WTC11 (cell line): ENCODE results near the gene KBTBD13. TPM values are rescaled to one million over a fixed set of nuclear protein-coding genes. Genes with fewer than 3 reads are reported as not detected.
A peak's percentile ranks its signal among the peaks of the same experiment; 100 is the strongest.

Experiments used
- ATAC-seq: fragments of 200-7000 bp; cut with Tn5 transposase; 2 replicates; pipeline ENCODE4 v1.10.0; 2021; ENCODE audit warnings: mild to moderate bottlenecking, moderate library complexity
- CTCF ChIA-PET: fragments of 300-600 bp; sonication (Branson Sonifier 250); formaldehyde crosslinking; loops from one replicate; lab custom pipeline; 2021; ENCODE audit warnings: antibody characterized with exemption; lab: Charles Lee
- POLR2A ChIA-PET: fragments of 350-600 bp; sonication (Branson Sonifier 250); formaldehyde crosslinking; loops from one replicate; lab custom pipeline; 2021; ENCODE audit warnings: antibody characterized with exemption; lab: Charles Lee
- DNase-seq: peaks from one replicate; pipeline ENCODE4 v3.0.0; 2021; ENCODE audit warnings: low spot score
- H3K27ac Mint-ChIP-seq: 2 replicates; pipeline ENCODE4 v1.8.0; 2021; ENCODE audit warnings: mixed read lengths
- H3K27me3 Mint-ChIP-seq: 2 replicates; pipeline ENCODE4 v1.8.0; 2021; ENCODE audit warnings: low read depth, mild to moderate bottlenecking, moderate library complexity, mixed read lengths
- H3K36me3 Mint-ChIP-seq: 2 replicates; pipeline ENCODE4 v1.8.0; 2021; ENCODE audit warnings: mixed read lengths
- H3K4me1 Mint-ChIP-seq: 2 replicates; pipeline ENCODE4 v1.8.0; 2022; ENCODE audit warnings: mixed read lengths
- H3K4me3 Mint-ChIP-seq: 2 replicates; pipeline ENCODE4 v1.8.0; 2021; ENCODE audit warnings: mild to moderate bottlenecking, moderate library complexity, mixed read lengths
- H3K9me3 Mint-ChIP-seq: 2 replicates; pipeline ENCODE4 v1.8.0; 2021; ENCODE audit warnings: mixed read lengths
- EMX1 ChIP-seq: fragments of 250-450 bp; sonication (Bioruptor Pico); IDR thresholded peaks from 2 replicates; pipeline ENCODE4 v1.8.0; 2021; ENCODE audit warnings: mild to moderate bottlenecking
- ESRRA ChIP-seq: sonication (generic); formaldehyde crosslinking; IDR thresholded peaks from 2 replicates; pipeline ENCODE4 v1.8.1; 2022; ENCODE audit warnings: mild to moderate bottlenecking, missing genetic modification reagents, borderline replicate concordance
- FOXK1 ChIP-seq: sonication (generic); formaldehyde crosslinking; IDR thresholded peaks from 2 replicates; pipeline ENCODE4 v1.8.0; 2022; ENCODE audit warnings: mild to moderate bottlenecking, moderate library complexity, missing genetic modification reagents
- FOXP1 ChIP-seq: sonication (generic); formaldehyde crosslinking; IDR thresholded peaks from 2 replicates; pipeline ENCODE4 v1.8.0; 2022; ENCODE audit warnings: missing genetic modification reagents, mild to moderate bottlenecking, moderate library complexity, borderline replicate concordance
- GRHL2 ChIP-seq: fragments of 250-450 bp; sonication (Bioruptor Pico); IDR thresholded peaks from 2 replicates; pipeline ENCODE4 v1.8.0; 2022; ENCODE audit warnings: mild to moderate bottlenecking, moderate library complexity; ENCODE audit not compliant: insufficient replicate concordance, severe bottlenecking
- GTF2I ChIP-seq: fragments of 250-450 bp; sonication (Bioruptor Pico); conservative IDR thresholded peaks from 2 replicates; pipeline ENCODE4 v1.4.0; 2021; ENCODE audit warnings: mild to moderate bottlenecking
- JAZF1 ChIP-seq: fragments of 250-450 bp; sonication (Bioruptor Pico); IDR thresholded peaks from 2 replicates; pipeline ENCODE4 v1.9.0; 2021; ENCODE audit warnings: moderate library complexity, mild to moderate bottlenecking, inconsistent platforms
- KAT7 ChIP-seq: sonication (generic); formaldehyde crosslinking; IDR thresholded peaks from 2 replicates; pipeline ENCODE4 v1.8.1; 2023; ENCODE audit warnings: missing genetic modification reagents, mild to moderate bottlenecking, borderline replicate concordance
- NFYB ChIP-seq: sonication (generic); formaldehyde crosslinking; conservative IDR thresholded peaks from 2 replicates; pipeline ENCODE4 v1.8.0; 2022; ENCODE audit warnings: low read depth, missing genetic modification reagents
- NR3C1 ChIP-seq: sonication (generic); formaldehyde crosslinking; conservative IDR thresholded peaks from 2 replicates; pipeline ENCODE4 v1.8.1; 2023; ENCODE audit warnings: low read depth, mild to moderate bottlenecking, missing genetic modification reagents
- RORB ChIP-seq: fragments of 250-450 bp; sonication (Bioruptor Pico); IDR thresholded peaks from 2 replicates; pipeline ENCODE4 v1.9.0; 2021; ENCODE audit warnings: mild to moderate bottlenecking
- SP1 ChIP-seq: sonication (generic); formaldehyde crosslinking; conservative IDR thresholded peaks from 2 replicates; pipeline ENCODE4 v1.8.1; 2022; ENCODE audit warnings: missing genetic modification reagents
- ZBTB21 ChIP-seq: sonication (generic); formaldehyde crosslinking; IDR thresholded peaks from 2 replicates; pipeline ENCODE4 v1.8.1; 2023; ENCODE audit warnings: mild to moderate bottlenecking, missing genetic modification reagents, borderline replicate concordance
- ZNF219 ChIP-seq: sonication (generic); formaldehyde crosslinking; IDR thresholded peaks from 2 replicates; pipeline ENCODE4 v1.8.0; 2023; ENCODE audit warnings: missing genetic modification reagents, mild to moderate bottlenecking, borderline replicate concordance
- ZNF423 ChIP-seq: fragments of 250-450 bp; sonication (Bioruptor Pico); IDR thresholded peaks from 2 replicates; pipeline ENCODE4 v2.1.2; 2022; ENCODE audit warnings: mild to moderate bottlenecking, moderate library complexity
- total RNA-seq: library from RNA; stranded (reverse); gene quantifications from 3 replicates; pipeline ENCODE4 v1.2.3, GENCODE V29; 2021
- TF ChIP-seq, protein P1 (sequence below): sonication (generic); formaldehyde crosslinking; IDR thresholded peaks from 2 replicates; pipeline ENCODE4 v1.8.0; 2023; ENCODE audit warnings: mild to moderate bottlenecking, missing genetic modification reagents
- TF ChIP-seq, protein P2 (sequence below): sonication (generic); formaldehyde crosslinking; IDR thresholded peaks from 2 replicates; pipeline ENCODE4 v1.8.1; 2023; ENCODE audit warnings: mild to moderate bottlenecking, missing genetic modification reagents
- TF ChIP-seq, protein P3 (sequence below): sonication (generic); formaldehyde crosslinking; IDR thresholded peaks from 2 replicates; pipeline ENCODE4 v1.8.0; 2023; ENCODE audit warnings: missing genetic modification reagents
- TF ChIP-seq, protein P4 (sequence below): fragments of 250-450 bp; sonication (Bioruptor Pico); IDR thresholded peaks from 2 replicates; pipeline ENCODE4 v1.9.0; 2021; ENCODE audit warnings: mild to moderate bottlenecking
- TF ChIP-seq, protein P5 (sequence below): sonication (generic); formaldehyde crosslinking; IDR thresholded peaks from 2 replicates; pipeline ENCODE4 v1.8.1; 2023; ENCODE audit warnings: mild to moderate bottlenecking, missing genetic modification reagents
- TF ChIP-seq, protein P6 (sequence below): sonication (generic); formaldehyde crosslinking; IDR thresholded peaks from 2 replicates; pipeline ENCODE4 v1.8.0; 2022; ENCODE audit warnings: mild to moderate bottlenecking, missing genetic modification reagents
- TF ChIP-seq, protein P7 (sequence below): sonication (generic); formaldehyde crosslinking; IDR thresholded peaks from 2 replicates; pipeline ENCODE4 v1.8.0; 2022; ENCODE audit warnings: mild to moderate bottlenecking, missing genetic modification reagents

The KBTBD13 gene
- total RNA-seq, 1 experiment from 2014 or later = not detected

DNA sequence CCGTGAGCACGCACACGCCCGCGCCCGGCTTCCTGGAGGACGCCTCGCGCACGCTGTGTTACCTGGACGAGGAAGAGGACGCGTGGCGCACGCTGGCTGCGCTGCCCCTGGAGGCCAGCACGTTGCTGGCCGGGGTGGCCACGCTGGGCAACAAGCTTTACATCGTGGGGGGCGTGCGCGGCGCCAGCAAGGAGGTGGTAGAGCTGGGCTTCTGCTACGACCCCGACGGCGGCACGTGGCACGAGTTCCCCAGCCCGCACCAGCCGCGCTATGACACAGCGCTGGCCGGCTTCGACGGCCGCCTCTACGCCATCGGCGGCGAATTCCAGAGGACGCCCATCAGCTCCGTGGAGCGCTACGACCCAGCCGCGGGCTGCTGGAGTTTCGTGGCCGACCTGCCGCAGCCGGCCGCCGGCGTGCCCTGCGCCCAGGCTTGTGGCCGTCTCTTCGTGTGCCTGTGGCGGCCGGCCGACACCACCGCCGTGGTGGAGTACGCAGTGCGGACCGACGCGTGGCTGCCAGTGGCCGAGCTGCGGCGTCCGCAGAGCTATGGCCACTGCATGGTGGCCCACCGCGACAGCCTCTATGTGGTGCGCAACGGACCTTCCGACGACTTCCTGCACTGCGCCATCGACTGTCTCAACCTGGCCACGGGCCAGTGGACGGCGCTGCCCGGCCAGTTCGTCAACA is 890 bp downstream of the KBTBD13 start (continued):
- TF ChIP-seq, protein P1, sequence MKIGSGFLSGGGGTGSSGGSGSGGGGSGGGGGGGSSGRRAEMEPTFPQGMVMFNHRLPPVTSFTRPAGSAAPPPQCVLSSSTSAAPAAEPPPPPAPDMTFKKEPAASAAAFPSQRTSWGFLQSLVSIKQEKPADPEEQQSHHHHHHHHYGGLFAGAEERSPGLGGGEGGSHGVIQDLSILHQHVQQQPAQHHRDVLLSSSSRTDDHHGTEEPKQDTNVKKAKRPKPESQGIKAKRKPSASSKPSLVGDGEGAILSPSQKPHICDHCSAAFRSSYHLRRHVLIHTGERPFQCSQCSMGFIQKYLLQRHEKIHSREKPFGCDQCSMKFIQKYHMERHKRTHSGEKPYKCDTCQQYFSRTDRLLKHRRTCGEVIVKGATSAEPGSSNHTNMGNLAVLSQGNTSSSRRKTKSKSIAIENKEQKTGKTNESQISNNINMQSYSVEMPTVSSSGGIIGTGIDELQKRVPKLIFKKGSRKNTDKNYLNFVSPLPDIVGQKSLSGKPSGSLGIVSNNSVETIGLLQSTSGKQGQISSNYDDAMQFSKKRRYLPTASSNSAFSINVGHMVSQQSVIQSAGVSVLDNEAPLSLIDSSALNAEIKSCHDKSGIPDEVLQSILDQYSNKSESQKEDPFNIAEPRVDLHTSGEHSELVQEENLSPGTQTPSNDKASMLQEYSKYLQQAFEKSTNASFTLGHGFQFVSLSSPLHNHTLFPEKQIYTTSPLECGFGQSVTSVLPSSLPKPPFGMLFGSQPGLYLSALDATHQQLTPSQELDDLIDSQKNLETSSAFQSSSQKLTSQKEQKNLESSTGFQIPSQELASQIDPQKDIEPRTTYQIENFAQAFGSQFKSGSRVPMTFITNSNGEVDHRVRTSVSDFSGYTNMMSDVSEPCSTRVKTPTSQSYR = no peak
- TF ChIP-seq NFYB (CRISPR knock-in tag) (no peak), GRHL2 (CRISPR knock-in tag) (no peak), GTF2I (no peak), ZNF219 (CRISPR knock-in tag) (no peak), FOXK1 (no peak), FOXP1 (CRISPR knock-in tag) (peak; percentile 81; the same call in 1 of the 2 replicates), ZBTB21 (CRISPR knock-in tag) (peak; percentile 37; the same call in 1 of the 2 replicates), NR3C1 (0 out of 2 replicates have a peak, but pooled peaks have one; percentile 52), KAT7 (CRISPR knock-in tag) (no peak), JAZF1 (CRISPR knock-in tag) (no peak), ZNF423 (no peak)
- TF ChIP-seq, protein P2, sequence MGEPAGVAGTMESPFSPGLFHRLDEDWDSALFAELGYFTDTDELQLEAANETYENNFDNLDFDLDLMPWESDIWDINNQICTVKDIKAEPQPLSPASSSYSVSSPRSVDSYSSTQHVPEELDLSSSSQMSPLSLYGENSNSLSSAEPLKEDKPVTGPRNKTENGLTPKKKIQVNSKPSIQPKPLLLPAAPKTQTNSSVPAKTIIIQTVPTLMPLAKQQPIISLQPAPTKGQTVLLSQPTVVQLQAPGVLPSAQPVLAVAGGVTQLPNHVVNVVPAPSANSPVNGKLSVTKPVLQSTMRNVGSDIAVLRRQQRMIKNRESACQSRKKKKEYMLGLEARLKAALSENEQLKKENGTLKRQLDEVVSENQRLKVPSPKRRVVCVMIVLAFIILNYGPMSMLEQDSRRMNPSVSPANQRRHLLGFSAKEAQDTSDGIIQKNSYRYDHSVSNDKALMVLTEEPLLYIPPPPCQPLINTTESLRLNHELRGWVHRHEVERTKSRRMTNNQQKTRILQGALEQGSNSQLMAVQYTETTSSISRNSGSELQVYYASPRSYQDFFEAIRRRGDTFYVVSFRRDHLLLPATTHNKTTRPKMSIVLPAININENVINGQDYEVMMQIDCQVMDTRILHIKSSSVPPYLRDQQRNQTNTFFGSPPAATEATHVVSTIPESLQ = no peak
- TF ChIP-seq, protein P3, sequence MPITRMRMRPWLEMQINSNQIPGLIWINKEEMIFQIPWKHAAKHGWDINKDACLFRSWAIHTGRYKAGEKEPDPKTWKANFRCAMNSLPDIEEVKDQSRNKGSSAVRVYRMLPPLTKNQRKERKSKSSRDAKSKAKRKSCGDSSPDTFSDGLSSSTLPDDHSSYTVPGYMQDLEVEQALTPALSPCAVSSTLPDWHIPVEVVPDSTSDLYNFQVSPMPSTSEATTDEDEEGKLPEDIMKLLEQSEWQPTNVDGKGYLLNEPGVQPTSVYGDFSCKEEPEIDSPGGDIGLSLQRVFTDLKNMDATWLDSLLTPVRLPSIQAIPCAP (CRISPR knock-in tag) = no peak
- TF ChIP-seq, protein P4, sequence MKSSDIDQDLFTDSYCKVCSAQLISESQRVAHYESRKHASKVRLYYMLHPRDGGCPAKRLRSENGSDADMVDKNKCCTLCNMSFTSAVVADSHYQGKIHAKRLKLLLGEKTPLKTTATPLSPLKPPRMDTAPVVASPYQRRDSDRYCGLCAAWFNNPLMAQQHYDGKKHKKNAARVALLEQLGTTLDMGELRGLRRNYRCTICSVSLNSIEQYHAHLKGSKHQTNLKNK (CRISPR knock-in tag) = no peak
- TF ChIP-seq, protein P5, sequence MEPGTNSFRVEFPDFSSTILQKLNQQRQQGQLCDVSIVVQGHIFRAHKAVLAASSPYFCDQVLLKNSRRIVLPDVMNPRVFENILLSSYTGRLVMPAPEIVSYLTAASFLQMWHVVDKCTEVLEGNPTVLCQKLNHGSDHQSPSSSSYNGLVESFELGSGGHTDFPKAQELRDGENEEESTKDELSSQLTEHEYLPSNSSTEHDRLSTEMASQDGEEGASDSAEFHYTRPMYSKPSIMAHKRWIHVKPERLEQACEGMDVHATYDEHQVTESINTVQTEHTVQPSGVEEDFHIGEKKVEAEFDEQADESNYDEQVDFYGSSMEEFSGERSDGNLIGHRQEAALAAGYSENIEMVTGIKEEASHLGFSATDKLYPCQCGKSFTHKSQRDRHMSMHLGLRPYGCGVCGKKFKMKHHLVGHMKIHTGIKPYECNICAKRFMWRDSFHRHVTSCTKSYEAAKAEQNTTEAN (CRISPR knock-in tag) = no peak
- TF ChIP-seq, protein P6, sequence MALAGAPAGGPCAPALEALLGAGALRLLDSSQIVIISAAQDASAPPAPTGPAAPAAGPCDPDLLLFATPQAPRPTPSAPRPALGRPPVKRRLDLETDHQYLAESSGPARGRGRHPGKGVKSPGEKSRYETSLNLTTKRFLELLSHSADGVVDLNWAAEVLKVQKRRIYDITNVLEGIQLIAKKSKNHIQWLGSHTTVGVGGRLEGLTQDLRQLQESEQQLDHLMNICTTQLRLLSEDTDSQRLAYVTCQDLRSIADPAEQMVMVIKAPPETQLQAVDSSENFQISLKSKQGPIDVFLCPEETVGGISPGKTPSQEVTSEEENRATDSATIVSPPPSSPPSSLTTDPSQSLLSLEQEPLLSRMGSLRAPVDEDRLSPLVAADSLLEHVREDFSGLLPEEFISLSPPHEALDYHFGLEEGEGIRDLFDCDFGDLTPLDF = no peak

DNA sequence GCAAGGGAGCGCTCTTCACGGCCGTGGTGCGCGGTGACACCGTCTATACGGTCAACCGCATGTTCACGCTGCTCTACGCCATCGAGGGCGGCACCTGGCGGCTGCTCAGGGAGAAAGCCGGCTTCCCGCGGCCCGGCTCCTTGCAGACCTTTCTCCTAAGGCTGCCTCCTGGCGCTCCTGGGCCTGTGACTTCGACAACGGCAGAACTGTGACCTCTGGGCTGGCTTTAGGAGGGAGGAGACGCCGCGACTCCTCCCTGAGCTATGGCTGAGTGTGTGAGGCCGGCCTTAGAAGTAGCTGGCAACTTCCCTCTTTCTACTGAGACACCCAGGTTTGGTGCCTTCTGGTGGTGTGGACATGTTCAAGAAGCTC is 1.4 kb downstream of the KBTBD13 start:
- Mint-ChIP-seq H3K9me3 (peaks cover 9% of the 10 kb centered on the region), H3K27me3 (peaks cover 12% of the 10 kb centered on the region), H3K4me3 (no peak overlapping the region), H3K36me3 (peaks cover 4% of the 10 kb centered on the region; the same call in 1 of the 2 replicates), H3K4me1 (peaks cover 32% of the 10 kb centered on the region), H3K27ac (no peak overlapping the region)
- ChIA-PET CTCF (interaction anchor here (0.5 to 15.1 kb wide), 15 partner anchors 9 to 463 kb away, joined by 3 to 308 read pairs (median 5); partner anchors contain the start of gene RASL12), POLR2A (interaction anchor here (1.1 kb wide), 1 partner anchor 14 kb away, joined by 3 read pairs; no protein-coding TSS in a partner anchor)
- ATAC-seq (peak; percentile 75), DNase-seq (peak; percentile 86)
- TF ChIP-seq ZNF423 (no peak), FOXK1 (peak; percentile 38; the same call in 1 of the 2 replicates), SP1 (CRISPR knock-in tag) (peak; percentile 54; the same call in 1 of the 2 replicates), NFYB (CRISPR knock-in tag) (no peak), EMX1 (no peak), ZNF219 (CRISPR knock-in tag) (no peak), ESRRA (no peak), RORB (CRISPR knock-in tag) (no peak)
- TF ChIP-seq, protein P7, sequence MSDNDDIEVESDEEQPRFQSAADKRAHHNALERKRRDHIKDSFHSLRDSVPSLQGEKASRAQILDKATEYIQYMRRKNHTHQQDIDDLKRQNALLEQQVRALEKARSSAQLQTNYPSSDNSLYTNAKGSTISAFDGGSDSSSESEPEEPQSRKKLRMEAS (CRISPR knock-in tag) = peak; percentile 95
- TF ChIP-seq, protein P1 = 0 out of 2 replicates have a peak, but pooled peaks have one; percentile 40
